Hindlimb muscle (tissue), 1 donor: ENCODE measurements around the gene ALOX15B. TPM values are rescaled to one million over a fixed set of nuclear protein-coding genes. Genes with fewer than 3 reads are reported as not detected.
A peak's percentile ranks its signal among the peaks of the same experiment; 100 is the strongest.
"Not testable (repeated sequence)": the region's sequence is repeated elsewhere in the genome, so short reads cannot be mapped to it uniquely, and the experiment has no call there.

Experiments used
- DNase-seq: peaks from one replicate; pipeline ENCODE4 v3.0.0-alpha.2; 2013
- polyA plus RNA-seq: library from polyadenylated mRNA; unstranded; fragments of 120-200 nt; gene quantifications from one replicate; pipeline ENCODE4 v1.2.1, GENCODE V29; 2013; ENCODE audit not compliant: insufficient read length

The ALOX15B gene
- polyA plus RNA-seq, 1 donor, result 2.2 TPM

DNA sequence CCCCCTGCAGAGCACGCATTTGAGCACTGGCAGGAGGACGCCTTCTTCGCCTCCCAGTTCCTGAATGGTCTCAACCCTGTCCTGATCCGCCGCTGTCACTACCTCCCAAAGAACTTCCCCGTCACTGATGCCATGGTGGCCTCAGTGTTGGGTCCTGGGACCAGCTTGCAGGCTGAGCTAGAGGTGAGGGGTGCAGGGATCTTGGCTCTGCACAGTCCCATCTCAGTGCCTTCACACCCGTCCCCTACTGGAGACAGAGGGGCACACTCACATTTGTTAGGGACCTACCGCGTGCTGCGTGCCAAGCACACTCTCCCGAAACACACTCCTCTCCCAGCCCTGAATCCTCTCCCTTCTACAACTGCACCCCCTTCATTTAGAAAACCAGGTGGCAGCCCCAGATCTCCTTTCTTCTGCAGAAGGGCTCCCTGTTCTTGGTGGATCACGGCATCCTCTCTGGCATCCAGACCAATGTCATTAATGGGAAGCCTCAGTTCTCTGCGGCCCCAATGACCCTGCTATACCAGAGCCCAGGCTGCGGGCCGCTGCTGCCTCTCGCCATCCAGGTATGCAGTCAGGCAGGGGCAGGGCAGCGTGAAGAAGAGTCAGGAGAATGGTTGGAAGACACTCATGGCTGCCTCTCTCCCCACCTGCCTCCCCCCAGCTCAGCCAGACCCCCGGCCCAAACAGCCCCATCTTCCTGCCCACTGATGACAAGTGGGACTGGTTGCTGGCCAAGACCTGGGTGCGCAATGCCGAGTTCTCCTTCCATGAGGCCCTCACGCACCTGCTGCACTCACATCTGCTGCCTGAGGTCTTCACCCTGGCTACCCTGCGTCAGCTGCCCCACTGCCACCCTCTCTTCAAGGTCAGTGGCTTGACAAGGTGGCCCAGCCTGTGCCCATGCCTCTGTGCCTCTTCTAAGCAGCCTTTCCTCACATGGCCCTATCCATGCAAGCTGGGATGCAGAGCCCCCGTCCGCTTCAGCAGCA lies 6.3 kb downstream of the ALOX15B start:
- DNase-seq, result no peak

DNA sequence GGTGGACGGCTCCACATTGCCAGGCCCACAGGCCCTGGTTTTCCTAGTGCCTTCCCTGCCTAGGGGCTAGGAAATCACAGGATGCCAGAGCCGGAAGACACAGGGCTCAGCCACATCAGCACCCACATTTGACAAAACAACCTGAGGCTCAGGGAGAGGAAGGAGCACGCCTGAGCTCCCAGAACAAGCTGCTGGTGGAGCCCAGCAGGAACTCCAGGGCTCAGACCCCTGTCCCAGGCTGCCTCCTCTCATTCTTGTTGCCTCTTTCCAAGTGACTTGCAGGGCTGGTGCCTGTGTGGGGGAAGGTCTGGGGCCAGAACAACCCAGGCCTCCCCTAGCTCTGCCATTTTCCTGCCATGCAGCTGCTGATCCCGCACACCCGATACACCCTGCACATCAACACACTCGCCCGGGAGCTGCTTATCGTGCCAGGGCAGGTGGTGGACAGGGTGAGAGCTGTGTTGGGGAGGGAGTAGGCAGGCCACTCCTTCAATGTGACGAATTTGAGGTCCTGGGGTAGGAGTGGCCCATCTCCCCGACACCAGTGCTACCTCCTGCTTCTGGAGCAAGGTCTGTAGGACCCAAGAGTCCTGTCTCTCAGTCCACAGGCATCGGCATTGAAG lies 7.6 kb downstream of the ALOX15B start:
- DNase-seq, result no peak

- no peak for DNase-seq
Measured at GRCh38 chr17:8046929-8047768, 8.3 kb downstream of the ALOX15B start.

DNA sequence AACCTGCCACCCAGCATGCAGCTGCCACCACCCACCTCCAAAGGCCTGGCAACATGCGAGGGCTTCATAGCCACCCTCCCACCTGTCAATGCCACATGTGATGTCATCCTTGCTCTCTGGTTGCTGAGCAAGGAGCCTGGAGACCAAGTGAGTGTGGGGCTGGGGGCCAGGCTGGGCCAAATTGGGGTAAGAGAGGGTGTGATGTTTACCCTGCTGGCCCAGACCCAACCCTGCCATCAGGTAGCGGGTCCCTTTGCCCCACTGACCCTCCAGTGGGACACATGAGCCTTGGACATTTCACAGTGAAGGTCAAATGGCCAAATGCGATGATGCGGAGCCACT lies 8.9 kb downstream of the ALOX15B start:
- DNase-seq, result no peak

- no peak for DNase-seq
Measured at GRCh38 chr17:8048236-8048635, 9.4 kb downstream of the ALOX15B start.

- DNase-seq, result no peak
Measured at GRCh38 chr17:8048736-8049135, 9.9 kb downstream of the ALOX15B start.

- DNase-seq, result no peak
Measured at GRCh38 chr17:8051831-8052230, 13.0 kb downstream of the ALOX15B start.

- DNase-seq, result no peak
Measured at GRCh38 chr17:8052256-8053252, 13.7 kb downstream of the ALOX15B start.

- DNase-seq, result no peak
Measured at GRCh38 chr17:8053600-8053999, 14.7 kb downstream of the ALOX15B start.

- DNase-seq, result no peak
Measured at GRCh38 chr17:8055851-8056231, 17.0 kb downstream of the ALOX15B start.

- DNase-seq, result no peak
Measured at GRCh38 chr17:8056232-8056975, 17.5 kb downstream of the ALOX15B start.

DNA sequence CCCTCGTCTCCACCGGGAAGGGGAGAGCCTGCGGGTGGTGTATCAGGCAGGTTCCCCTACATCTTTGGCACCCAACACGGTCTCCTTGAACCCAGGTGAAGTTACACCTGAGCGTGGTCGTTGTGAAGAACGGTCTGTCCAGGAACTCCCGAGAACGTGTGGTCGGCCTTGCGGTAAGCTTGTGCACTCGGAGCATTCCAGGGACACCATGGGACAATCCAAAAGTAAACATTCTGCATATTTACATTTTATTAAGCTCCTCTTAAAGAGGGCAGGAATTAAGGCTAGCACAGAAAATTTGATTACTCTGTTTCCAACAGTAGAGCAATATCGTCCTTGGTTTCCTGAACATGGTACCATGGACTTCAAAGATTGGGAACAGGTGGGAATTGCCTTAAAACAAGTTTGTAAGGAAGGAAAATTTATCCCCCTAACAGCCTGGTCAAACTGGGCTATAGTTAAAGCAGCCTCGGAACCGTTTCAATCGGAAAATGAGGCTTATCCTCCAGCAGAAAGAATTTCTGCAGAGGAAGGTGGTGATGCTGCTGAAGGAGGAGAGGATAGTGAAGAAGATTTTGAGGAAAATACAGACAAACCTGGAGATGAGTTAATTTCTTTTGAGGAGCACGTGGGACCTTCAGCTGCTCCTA lies 18.2 kb downstream of the ALOX15B start:
- no peak for DNase-seq

- peak; percentile 64 for DNase-seq
Measured at GRCh38 chr17:8057691-8058114, 18.8 kb downstream of the ALOX15B start.

DNA sequence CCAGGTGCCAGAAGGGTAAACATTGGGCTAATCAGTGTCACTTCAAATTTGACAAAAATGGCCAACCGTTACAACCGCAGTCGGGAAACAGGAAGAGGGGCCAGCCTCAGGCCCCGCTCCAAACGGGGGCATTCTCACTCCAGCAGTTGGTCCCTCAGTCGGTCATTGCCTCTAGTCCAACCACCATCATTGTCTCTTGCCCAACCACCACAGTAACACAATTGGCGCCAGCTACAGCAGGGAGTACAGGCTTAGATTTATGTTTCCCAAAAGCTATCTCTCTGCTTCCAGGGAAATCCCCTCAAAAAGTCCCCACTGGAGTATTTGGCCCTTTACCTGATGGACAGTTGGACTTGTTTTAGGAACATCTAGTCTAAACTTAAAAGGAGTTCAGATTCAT lies 20.3 kb downstream of the ALOX15B start:
- no peak for DNase-seq

DNA sequence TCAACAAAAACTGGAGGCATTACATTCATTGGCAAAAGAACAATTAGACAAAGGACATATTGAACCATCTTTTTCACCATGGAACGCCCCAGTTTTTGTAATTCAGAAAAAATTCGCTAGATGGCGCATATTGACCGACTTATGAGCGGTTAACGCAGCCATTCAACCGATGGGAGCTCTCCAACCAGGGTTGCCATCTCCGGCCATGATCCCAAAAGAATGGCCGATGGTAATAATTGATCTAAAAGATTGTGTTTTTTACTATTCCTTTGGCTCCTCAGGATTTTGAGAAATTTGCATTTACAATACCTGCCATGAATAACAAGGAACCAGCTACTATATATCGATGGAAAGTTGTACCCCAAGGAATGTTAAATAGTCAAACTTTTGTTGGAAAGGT lies 21.4 kb downstream of the ALOX15B start:
- peak; percentile 68 for DNase-seq

DNA sequence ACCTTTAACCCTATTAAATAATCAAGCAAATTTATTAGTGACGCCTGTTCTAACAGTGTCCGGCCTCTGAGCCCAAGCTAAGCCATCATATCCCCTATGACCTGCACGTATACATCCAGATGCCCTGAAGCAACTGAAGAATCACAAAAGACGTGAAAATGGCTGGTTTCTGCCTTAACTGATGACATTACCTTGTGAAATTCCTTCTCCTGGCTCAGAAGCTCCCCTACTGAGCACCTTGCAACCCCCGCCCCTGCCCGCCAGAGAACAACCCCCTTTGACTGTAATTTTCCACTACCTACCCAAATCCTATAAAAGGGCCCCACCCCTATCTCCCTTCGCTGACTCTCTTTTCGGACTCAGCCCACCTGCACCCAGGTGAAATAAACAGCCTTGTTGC lies 23.0 kb downstream of the ALOX15B start:
- DNase-seq, result not testable (repeated sequence)

DNA sequence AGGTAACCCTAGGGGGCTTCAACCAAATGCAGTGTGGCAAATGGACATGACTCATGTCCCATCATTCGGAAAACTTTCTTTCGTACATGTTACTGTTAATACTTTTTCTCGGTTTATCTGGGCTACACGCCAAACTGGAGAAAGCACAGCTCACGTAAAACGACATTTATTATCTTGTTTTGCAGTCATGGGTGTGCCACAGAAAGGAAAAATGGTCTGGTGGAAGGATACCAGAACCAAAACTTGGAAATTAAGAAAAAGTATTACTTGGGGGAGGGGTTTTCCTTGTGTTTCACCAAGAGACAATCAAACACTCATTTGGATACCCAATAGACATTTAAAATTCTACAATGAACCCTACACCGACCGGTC lies 23.6 kb downstream of the ALOX15B start:
- DNase-seq, result no peak

- DNase-seq, result no peak
Measured at GRCh38 chr17:8062807-8063483, 24.1 kb downstream of the ALOX15B start.

- DNase-seq, result no peak
Measured at GRCh38 chr17:8063761-8064534, 25.1 kb downstream of the ALOX15B start.
